Renal cortical epithelial cell (primary cell): ENCODE data around the gene AGFG2. TPM values are rescaled to one million over a fixed set of nuclear protein-coding genes. Genes with fewer than 3 reads are reported as not detected.

Source experiments
- DNase-seq: peaks from one replicate; pipeline ENCODE4 v3.0.0-alpha.2; 2011; ENCODE audit warnings: low read depth
- total RNA-seq: library from RNA; depleted of rRNA; stranded (reverse); fragments of >200 nt; gene quantifications from 2 replicates; pipeline ENCODE4 v1.2.3, GENCODE V29; 2014

AGFG2 gene
- total RNA-seq, 1 donor from 2014 or later = 8.2 TPM

DNA sequence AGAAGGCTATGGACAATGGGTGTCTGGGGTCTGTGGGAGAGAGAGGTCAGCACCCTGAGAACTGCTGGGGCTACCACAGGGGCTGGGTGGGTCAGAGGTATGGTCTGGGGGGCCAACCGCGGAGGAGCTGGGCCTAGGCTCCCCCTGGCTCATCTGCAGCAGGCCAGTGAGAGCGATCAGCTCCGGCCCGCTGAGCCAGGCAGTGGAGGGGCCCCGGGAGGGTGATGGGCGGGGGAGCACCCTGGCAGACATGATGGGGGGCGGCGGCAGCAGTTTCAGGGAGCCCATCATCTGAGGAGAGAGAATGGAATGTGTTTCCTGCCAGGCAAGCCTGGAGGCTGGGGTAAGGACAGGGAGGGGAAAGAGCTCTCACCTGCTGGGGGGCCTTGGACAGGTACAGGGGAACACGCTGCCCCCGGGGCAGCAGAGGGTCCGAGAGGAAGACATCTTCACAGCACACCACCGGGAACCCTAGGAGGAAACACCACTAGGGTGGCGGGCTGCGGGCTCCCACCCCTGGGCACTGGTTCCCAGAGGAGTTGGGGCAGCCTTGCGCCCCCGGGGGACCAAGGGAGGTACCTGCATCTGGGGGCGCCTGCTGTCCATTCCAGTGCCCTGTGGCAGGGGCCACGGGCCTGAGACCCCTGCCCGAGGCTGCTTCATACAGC lies 33.4 kb downstream of the AGFG2 start:
- DNase-seq = no peak

- DNase-seq = no peak
These were observed 34.1 kb downstream of the AGFG2 start for GRCh38 chr7:100572949-100573675.

DNA sequence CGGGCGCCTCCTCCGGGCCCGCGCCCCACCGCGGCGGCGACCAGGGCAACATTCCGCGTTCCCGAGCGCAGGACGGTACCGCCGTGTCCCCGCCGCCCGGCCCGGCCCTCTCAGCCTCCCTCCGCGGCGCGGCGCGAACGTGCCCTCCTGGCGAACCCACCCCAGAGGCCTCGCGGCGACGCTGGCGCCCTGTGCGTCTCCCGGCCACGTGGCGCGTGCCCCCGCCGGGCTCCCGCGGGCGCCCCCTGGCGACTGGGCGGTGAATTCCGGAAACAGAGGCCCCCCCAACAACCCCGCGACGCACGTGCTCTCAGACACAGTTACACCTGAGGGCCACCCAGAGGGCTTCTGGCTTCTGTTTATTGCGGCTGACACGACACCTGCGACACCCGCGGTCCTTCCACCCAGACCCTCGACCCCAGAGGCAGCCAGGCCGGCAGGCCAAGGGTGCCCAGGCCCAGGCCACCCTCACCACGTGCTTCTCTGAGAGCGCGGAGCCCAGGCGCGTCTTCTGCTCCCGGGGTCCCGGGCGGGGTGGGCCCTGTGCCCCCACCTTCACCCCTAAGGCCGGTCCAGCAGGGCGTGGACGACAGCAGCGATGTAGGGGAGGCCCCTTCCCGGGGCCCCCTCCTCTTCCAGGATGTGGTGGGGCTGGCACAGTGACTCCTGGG lies 34.8 kb downstream of the AGFG2 start, which contains the start of gene SAP25:
Gene SAP25 (minus strand): TSS at position 210 of the 671 bp plus-strand sequence. CDS start 158 bp downstream, at position 52.
- no peak for DNase-seq

DNA sequence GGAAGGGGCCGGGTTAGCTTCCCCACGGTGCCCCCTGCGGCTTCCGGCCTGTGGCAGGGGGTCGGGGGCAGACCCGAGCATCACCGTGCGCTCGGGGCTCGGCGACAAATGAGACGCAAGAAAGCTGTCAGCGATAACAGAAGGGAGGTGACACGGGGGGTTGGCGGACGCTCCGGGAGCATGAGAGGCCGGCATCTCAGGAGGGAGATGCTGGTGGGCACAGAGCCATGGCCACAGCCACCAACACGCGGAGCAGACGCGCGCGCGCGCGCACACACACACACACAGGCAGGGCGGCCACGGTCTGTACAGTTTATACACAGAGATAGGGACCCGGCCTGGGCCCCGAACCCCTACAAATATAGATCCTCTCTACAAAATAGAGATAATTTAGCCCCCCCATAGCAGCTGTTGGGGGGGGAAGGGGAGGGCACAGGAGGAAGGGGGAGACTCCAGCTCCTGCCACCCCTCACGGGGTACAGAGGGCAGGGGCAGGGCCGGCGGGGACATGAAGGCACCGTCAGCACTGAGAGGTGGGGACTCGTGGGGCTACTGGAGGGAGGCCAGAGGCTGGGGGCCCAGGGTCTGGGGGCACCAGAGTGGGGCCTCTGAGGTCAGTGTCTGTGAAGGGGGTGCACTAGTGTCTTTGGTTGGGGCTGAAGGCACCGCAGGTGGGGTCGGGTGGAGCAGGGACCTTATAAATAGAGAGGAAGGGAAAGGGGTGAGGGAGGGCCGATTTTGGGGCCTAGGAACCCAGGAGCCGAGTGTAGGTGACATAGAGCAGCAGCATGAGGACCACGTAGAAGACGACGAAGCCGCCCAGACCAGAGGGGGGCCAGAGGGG lies 35.6 kb downstream of the AGFG2 start:
- DNase-seq = no peak

GRCh38 chr7:100575206-100575631 lies 36.2 kb downstream of the AGFG2 start:
- no peak for DNase-seq

DNA sequence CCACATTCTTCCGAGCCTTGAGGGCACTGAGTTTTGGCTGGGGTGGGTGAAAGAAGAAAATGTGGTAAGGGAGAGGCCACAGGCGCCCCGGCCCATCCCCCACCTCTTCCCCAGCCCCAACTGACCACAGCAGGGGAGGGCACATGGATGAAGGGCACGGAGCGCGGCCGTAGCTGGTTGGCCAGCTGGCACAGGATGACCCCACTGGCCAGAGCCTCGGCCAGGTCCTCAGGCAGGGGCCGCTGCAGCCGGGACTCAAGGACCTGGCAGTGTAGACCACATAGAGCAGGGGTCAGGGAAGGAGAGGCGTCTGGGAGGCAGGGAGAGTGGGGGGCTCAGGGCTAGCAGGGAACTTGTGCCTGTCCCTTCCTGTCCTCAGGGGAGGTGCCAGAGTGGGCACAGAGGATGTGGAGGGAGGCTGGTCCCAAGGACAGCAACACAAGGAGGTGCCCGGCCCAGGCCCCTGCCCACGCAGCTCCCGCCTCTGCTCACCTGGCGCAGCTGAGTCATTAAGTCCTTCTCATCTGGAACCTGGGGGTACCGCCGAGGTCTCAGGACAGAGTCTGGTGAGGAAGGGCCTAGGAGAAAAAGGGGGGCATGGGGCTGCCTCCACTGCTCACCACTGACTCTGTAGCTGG lies 36.9 kb downstream of the AGFG2 start:
- no peak for DNase-seq

DNA sequence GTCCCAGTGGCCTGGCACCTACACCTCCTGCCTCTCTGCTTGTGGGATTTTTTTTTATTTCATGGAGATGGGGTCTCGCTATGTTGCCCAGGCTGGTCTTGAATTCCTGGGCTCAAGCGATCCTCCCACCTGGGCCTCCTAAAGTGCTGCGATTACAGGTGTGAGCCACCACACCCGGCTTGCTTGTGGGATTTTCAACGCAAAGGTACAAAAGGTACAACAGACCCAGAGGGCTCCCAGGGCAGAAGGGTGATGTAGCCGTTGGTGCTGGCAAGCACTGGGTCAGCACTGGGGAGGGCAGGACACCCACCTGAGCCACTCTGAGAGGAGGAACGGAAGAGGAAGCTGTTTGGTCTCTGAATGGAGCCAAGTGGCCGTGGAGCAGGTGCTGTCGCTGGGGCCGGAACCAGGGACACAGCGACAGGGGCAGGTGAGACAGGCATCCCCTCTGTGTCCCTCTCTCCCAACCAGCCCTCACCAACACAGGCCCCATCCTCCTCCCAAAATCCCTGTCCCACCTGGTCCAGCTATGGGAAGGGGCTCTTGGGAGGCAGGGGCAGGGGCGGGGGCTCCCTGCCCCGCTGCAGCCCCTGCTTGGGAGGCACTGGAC lies 37.5 kb downstream of the AGFG2 start:
- no peak for DNase-seq

DNA sequence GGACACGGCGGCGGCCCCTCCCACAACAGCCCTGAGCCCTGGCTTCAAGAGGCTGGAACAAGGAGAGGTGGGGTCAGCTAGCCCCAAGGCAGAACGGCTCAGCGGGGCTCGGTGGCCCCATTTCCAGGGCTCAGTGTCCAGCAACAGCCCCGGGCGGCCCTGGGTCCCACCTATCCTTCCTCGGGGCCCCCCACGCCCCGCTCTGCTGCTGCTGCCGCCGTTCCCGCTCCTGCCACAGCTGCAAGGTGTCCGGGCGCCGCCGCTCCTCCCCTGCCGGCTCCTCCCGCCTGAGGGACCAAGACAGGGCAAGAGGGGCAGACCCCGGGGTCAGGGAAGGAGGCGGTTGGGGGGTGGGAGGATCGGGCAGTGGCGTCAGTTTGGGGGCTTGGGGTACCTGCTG lies 38.1 kb downstream of the AGFG2 start:
- no peak for DNase-seq

- DNase-seq = no peak
These were observed 38.5 kb downstream of the AGFG2 start for GRCh38 chr7:100577507-100577906.

DNA sequence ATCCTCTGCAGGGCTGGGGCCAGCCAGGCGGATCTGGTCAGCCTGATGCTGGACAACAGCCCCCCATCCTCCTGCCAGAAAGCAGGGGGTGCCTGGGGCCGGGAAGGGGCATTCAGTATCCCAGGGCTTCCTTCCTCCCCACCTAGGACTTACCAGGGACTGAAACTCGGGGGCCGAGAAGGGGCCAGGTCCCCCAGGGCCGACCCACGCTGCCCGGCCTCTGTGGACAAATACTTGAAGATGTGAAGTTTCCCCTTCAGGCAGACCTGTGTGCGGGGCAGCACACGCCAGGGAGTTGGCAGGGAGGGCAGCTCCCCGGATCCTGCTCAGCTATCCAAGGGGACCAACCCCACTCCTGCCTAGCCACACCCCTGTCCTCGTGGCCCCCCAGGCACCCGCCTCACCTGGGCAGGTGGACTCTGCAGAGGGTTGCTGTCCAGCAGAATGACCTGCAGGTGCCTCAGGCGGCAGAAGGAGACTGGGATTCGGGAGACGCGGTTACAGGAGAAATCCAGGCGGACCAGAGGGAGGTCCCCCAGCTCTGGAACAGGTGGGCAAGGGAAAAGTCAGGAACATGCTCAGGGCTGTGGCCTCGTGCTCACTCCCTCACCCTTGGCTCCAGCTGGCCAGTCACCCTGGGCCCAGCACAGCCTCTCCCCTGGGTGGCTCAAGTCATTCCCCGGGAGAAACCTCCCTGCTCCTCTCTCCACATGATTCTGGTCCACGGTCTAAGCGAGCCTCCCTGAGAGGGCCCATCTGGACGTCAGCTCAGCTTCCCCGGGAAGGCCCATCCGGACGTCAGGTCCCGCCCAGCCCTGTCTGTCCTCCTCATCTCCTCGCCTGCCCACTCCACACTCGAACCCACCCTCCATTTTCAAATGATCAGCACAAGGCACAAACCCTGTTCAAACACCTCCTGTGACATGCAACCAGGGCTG lies 39.5 kb downstream of the AGFG2 start:
- DNase-seq = no peak

DNA sequence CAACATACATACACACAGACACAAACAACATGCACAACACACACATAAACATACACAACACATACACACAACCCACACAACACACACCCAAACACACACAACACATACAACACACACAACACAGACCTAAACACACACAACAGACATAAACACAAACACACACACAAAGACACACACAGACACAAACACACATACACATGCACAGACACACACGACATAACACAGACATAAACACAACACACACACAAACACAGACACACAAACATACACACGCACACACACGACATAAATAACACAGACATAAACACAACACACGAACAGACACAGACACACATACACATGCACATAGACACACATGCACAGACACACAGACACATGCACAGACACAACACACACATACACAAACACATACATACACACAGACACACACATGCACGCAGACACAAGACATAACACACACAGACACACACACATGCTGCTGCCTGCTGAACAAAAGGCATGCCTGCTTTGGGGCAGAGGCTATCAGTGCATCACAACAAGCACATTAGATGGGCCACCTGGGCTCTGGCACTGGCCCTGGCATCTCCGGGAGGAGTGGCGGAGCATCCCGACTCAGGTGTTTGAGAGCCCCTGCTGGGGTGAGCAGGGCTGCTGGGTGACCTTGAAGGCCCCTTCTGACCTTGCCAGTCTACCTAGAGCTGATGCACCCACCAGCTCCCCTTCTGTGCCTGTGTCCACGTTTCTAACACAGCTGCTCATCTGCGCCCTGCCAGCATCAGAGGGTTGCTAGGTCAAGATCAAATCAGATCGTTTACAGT lies 41.7 kb downstream of the AGFG2 start:
- DNase-seq = no peak

- DNase-seq = no peak
These were observed 43.1 kb downstream of the AGFG2 start for GRCh38 chr7:100582041-100582579.

DNA sequence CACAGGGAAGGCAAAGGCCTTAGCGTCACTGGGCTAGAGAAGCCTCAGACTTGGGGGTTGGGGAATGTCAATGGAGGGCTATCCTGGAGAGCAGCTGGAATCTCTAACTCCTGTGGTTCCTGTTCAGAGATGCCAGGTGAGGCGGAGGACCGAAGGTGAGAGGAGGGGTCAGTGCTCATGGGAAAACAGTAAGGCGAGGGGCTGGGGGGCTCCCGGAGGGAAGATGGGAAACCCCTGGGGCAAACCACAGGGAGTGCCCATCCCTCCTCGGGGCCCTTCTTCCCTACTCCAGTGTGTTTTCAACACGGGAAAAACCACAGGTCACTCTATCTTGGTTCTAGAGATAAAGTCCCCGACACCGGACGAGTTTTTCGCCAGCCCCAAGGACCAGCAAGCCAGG lies 43.6 kb downstream of the AGFG2 start:
- no peak for DNase-seq

GRCh38 chr7:100583132-100584053 lies 44.4 kb downstream of the AGFG2 start:
- no peak for DNase-seq

DNA sequence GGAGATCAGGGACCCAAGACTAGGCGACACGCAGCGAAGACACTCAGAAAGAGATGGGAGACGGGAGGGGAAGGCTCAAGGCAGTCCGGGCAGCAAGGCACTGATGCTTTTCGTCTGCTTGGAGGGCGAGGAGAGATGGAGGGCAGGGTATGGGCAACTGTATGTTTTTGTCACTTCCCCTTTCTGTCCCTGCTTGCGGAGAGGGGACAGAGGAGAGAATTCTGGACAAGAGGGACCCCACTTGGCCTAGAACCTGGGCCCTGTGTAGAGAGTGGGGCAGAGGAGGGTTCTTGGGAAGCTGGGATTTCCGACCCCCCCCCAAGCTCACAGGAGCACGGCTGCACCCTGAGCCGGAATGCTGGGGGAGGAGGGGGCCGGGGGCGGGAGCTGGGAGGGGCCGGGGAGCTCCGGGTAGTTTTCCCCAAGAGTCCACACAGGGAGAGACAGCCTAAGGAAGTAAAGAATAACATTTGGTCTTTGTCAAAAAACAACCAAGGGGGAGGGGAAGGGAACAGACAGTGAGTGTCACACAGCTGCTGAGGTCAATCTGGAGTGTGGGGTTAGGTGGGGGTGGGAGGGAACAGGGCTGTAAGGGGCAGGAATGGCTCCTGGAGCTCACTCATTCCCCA lies 45.2 kb downstream of the AGFG2 start:
- DNase-seq = no peak

- peak; percentile 48 for DNase-seq
These were observed 45.9 kb downstream of the AGFG2 start for GRCh38 chr7:100584683-100585510.
